CD4-positive, alpha-beta T cell treated with Interferon alpha-2 for 1 hour (primary cell): ENCODE data around the gene CCL4.
"Not testable (repeated sequence)": the region's sequence is repeated elsewhere in the genome, so short reads cannot be mapped to it uniquely, and the experiment has no call there.

ENCODE experiments used
- DNase-seq, 2 donors: peaks; one replicate each; pipeline ENCODE4 v3.0.0-alpha.2; 2020 to 2022

The CCL4 gene

GRCh38 chr17:36088670-36089338 is 14.8 kb upstream of the CCL4 start:
- DNase-seq, result no peak

- no peak for DNase-seq
Observed at GRCh38 chr17:36089339-36089865, 14.2 kb upstream of the CCL4 start.

GRCh38 chr17:36089888-36090836 is 13.5 kb upstream of the CCL4 start, which contains the start of gene CCL3:
Gene CCL3, minus strand, starts transcription at chr17:36090143. Its CDS starts 85 bp downstream, at chr17:36090058.
- DNase-seq, result peak; percentile 55 to 76

GRCh38 chr17:36092230-36092629 is 11.4 kb upstream of the CCL4 start:
- DNase-seq, result peak; percentile 56 to 59

- DNase-seq, result not testable (repeated sequence)
Observed at GRCh38 chr17:36092715-36093114, 10.9 kb upstream of the CCL4 start.

- no peak for DNase-seq
Observed at GRCh38 chr17:36094232-36094631, 9.4 kb upstream of the CCL4 start.

- no peak for DNase-seq
Observed at GRCh38 chr17:36094746-36095145, 8.9 kb upstream of the CCL4 start.

- no peak for DNase-seq
Observed at GRCh38 chr17:36095992-36096391, 7.6 kb upstream of the CCL4 start.

- not testable (repeated sequence) for DNase-seq
Observed at GRCh38 chr17:36099004-36099403, 4.6 kb upstream of the CCL4 start.

- not testable (repeated sequence) for DNase-seq
Observed at GRCh38 chr17:36104246-36104645, 619 bp downstream of the CCL4 start.

GRCh38 chr17:36104701-36105181 is 1.1 kb downstream of the CCL4 start:
- DNase-seq, result no peak

GRCh38 chr17:36105781-36106492 is 2.3 kb downstream of the CCL4 start:
- DNase-seq, result no peak

- no peak for DNase-seq
Observed at GRCh38 chr17:36106493-36106835, 2.8 kb downstream of the CCL4 start.

GRCh38 chr17:36107660-36108059 is 4.0 kb downstream of the CCL4 start:
- DNase-seq, result peak in 1 of 2 donors; percentile 39

- DNase-seq, result not testable (repeated sequence)
Observed at GRCh38 chr17:36108265-36108664, 4.6 kb downstream of the CCL4 start.

GRCh38 chr17:36111068-36111490 is 7.5 kb downstream of the CCL4 start:
- no peak for DNase-seq

GRCh38 chr17:36112572-36112971 is 8.9 kb downstream of the CCL4 start:
- no peak for DNase-seq

- not testable (repeated sequence) for DNase-seq
Observed at GRCh38 chr17:36113131-36113530, 9.5 kb downstream of the CCL4 start.

- DNase-seq, result not testable (repeated sequence)
Observed at GRCh38 chr17:36114971-36115648, 11.5 kb downstream of the CCL4 start.

GRCh38 chr17:36115649-36115977 is 12.0 kb downstream of the CCL4 start:
- not testable (repeated sequence) for DNase-seq

- DNase-seq, result no peak
Observed at GRCh38 chr17:36117505-36118382, 14.1 kb downstream of the CCL4 start.
